Activated CD4-positive, alpha-beta memory T cell treated with anti-CD3 and anti-CD28 coated beads for 36 hours (primary cell): ENCODE data around the gene TRUB1. TPM values are rescaled to one million over a fixed set of nuclear protein-coding genes. Genes with fewer than 3 reads are reported as not detected.
A peak's percentile ranks its signal among the peaks of the same experiment; 100 is the strongest.

Experiments used
- CTCF ChIA-PET: fragments of 350-600 bp; sonication (Branson Sonifier 250); formaldehyde crosslinking; loops from one replicate; lab custom pipeline; 2021; ENCODE audit warnings: antibody characterized with exemption, inconsistent platforms; lab: Charles Lee
- POLR2A ChIA-PET: fragments of 350-600 bp; sonication (Branson Sonifier 250); formaldehyde crosslinking; loops from one replicate; lab custom pipeline; 2021; ENCODE audit warnings: antibody characterized with exemption; lab: Charles Lee
- DNase-seq: peaks from one replicate; pipeline ENCODE4 v3.0.0-alpha.2; 2020
- H3K27ac Mint-ChIP-seq: one replicate; pipeline ENCODE4 v1.8.0; 2021; ENCODE audit warnings: mixed read lengths
- H3K27me3 Mint-ChIP-seq: one replicate; pipeline ENCODE4 v1.8.0; 2021; ENCODE audit warnings: mixed read lengths
- H3K36me3 Mint-ChIP-seq: one replicate; pipeline ENCODE4 v1.8.0; 2021; ENCODE audit warnings: mixed read lengths
- H3K4me1 Mint-ChIP-seq: one replicate; pipeline ENCODE4 v1.8.0; 2021; ENCODE audit warnings: low read depth, mixed read lengths
- H3K4me3 Mint-ChIP-seq: one replicate; pipeline ENCODE4 v1.8.0; 2021; ENCODE audit warnings: mild to moderate bottlenecking, mixed read lengths
- H3K9me3 Mint-ChIP-seq: one replicate; pipeline ENCODE4 v1.8.0; 2021; ENCODE audit warnings: mixed read lengths
- intact Hi-C: fragments of 100-400 bp; cut with micrococcal nuclease; formaldehyde crosslinking; loops from one replicate; pipeline ENCODE4 v1.15.1; 2023
- total RNA-seq, 2 experiments: library from RNA; stranded (reverse); gene quantifications; one replicate each; pipeline ENCODE4 v1.2.3, GENCODE V29; 2021

Gene TRUB1
- total RNA-seq, 2 experiments from 2014 or later: 13.4 to 16.2 TPM

DNA sequence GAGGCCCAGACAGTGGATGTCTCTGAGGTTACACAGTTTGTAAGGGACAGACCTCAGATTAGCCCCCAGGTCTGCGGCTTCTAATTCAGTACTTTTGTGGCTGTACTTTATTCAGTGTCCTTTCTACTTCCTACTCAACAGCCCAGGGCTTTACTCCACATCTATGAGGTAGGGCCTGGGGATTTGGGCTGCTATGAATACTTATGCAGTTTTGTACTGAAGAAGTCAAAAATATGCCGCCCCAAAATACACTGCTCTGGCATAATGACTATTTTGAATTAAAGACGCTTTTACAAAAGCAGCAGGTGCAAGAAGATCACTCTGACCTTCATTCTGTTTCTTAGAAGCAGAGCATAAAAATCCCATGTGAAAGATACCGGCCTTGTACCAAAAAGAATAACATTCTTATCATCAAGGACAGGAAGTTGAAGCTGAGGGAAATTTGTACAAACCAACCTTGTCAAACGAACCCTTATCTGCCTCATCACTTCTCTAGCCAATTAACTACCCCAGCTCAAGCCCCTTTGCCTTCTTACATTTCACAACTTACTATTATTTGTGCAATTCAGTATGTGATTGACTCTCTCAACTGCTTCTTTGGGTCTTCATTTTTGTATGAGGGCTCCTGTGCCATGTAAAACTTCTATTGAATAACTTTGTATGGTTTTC is 26.1 kb upstream of the TRUB1 start:
- intact Hi-C loops: no loop called here
- H3K27ac Mint-ChIP-seq: no peak overlapping the region
- ChIA-PET POLR2A (no interaction called here), CTCF (no interaction called here)
- no peaks in the 10 kb centered on the region for H3K27me3 Mint-ChIP-seq
- no peaks in the 10 kb centered on the region for H3K9me3 Mint-ChIP-seq
- H3K4me1 Mint-ChIP-seq: peaks cover 11% of the 10 kb centered on the region
- H3K4me3 Mint-ChIP-seq: no peak overlapping the region
- no peak for DNase-seq
- no peaks in the 10 kb centered on the region for H3K36me3 Mint-ChIP-seq

DNA sequence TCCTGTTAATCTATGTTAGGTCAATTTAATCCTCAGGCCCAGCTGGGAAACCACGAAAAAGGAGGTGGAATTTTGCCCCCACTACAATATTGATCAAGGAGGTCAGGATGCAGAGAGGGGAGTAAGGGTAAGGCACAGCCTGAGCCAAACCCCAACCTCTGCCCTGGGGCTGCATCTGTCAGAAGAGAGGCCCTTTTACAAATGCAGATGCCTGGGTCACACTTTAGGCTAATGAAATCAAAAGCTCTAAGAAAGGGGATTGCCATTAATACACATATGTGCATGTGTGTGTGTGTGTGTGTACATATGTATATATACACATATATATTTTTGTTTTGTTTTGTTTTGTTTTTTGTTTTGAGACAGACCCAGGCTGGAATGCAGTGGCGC is 25.5 kb upstream of the TRUB1 start:
- intact Hi-C loops: no loop called here
- ChIA-PET POLR2A (no interaction called here), CTCF (no interaction called here)
- Mint-ChIP-seq H3K4me1 (peaks cover 11% of the 10 kb centered on the region), H3K27me3 (no peaks in the 10 kb centered on the region), H3K9me3 (no peaks in the 10 kb centered on the region), H3K4me3 (no peak overlapping the region), H3K36me3 (no peaks in the 10 kb centered on the region), H3K27ac (no peak overlapping the region)
- DNase-seq: no peak

DNA sequence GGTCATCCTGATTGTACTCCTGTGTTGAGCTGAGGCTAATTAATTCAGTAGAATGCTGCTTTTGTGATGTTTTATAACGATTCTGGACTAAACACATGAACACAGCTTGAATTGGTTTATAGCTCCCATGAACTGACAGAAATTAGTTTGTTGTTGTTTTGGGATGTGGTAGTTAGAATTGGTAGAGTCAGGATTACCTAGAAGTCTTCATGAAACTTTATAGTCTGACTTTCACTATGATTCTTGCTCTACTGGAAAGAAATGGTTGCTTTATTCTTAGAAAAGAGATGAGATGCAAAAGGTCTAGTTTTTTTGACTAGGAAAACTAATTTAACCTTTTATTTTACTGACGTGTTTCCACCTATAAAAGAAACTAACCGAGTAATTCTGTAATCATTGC is 23.4 kb upstream of the TRUB1 start:
- Mint-ChIP-seq H3K27me3 (peaks cover under 1% of the 10 kb centered on the region), H3K27ac (no peak overlapping the region), H3K4me1 (peaks cover 11% of the 10 kb centered on the region), H3K4me3 (no peak overlapping the region), H3K36me3 (no peaks in the 10 kb centered on the region), H3K9me3 (no peaks in the 10 kb centered on the region)
- CTCF ChIA-PET: interaction anchor here (1.6 to 2.0 kb wide), 3 partner anchors 23 to 93 kb away, joined by 4 to 10 read pairs (median 8); partner anchors contain the start of genes FHIP2A and TRUB1
- POLR2A ChIA-PET: interaction anchor here (0.9 to 1.5 kb wide), 2 partner anchors 30 to 92 kb away, joined by 4 to 5 read pairs; partner anchors contain the start of gene FHIP2A
- DNase-seq: no peak
- intact Hi-C loops: loop anchor here (1.0 kb wide), 2 partner anchors 12 to 24 kb away; partner anchors contain the start of gene TRUB1

DNA sequence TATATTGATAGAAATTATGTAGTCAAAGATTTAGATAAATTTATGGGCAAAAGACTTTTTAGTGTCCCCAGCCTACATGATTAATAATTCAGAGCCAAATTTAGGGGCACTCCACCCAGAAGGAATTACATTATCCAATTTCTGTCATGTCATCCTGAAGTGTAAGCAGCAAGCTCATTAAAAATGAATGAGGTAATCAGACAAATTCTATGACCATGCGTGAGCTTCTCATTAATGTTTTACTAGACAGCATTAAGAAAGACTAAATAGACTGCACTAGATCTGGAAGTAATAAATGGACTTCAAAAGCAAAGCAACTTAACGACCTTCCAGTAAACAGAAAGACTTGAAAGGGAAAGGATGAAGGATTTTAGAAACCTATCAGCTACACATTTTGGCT is 22.7 kb upstream of the TRUB1 start:
- H3K27me3 Mint-ChIP-seq: peaks cover 1% of the 10 kb centered on the region
- intact Hi-C loops: no loop called here
- no peak overlapping the region for H3K4me3 Mint-ChIP-seq
- ChIA-PET POLR2A (interaction anchor here (1.5 kb wide), 1 partner anchor 93 kb away, joined by 5 read pairs; the partner anchor contains the start of gene FHIP2A), CTCF (interaction anchor here (1.6 to 2.0 kb wide), 3 partner anchors 23 to 94 kb away, joined by 4 to 10 read pairs (median 8); partner anchors contain the start of genes FHIP2A and TRUB1)
- no peak overlapping the region for H3K27ac Mint-ChIP-seq
- H3K36me3 Mint-ChIP-seq: no peaks in the 10 kb centered on the region
- peaks cover 11% of the 10 kb centered on the region for H3K4me1 Mint-ChIP-seq
- H3K9me3 Mint-ChIP-seq: no peaks in the 10 kb centered on the region
- DNase-seq: no peak

DNA sequence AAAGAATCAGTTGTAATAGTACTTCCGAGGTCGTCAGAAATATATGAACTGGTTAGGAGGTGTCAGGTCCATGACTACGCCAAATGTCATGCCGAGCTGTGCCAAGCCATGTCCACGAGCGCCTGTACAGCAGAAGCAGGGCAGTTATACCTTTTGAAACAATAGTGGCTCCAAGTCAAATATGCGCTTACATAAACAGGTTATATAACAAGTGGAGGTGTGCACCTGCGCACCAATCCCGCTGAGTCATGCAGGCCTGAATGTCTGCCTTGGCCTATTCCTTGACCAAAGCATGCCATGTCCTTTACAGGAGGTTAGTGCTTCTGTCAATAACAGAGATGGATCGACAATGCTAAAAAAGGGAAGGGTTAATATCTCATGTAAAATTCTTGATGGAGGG is 21.3 kb upstream of the TRUB1 start:
- POLR2A ChIA-PET: no interaction called here
- CTCF ChIA-PET: interaction anchor here (1.2 kb wide), 1 partner anchor 37 kb away, joined by 3 read pairs; no protein-coding TSS in a partner anchor
- intact Hi-C loops: no loop called here
- Mint-ChIP-seq H3K4me1 (peaks cover 7% of the 10 kb centered on the region), H3K9me3 (no peaks in the 10 kb centered on the region), H3K27me3 (peaks cover 5% of the 10 kb centered on the region), H3K4me3 (no peak overlapping the region), H3K36me3 (no peaks in the 10 kb centered on the region), H3K27ac (no peak overlapping the region)
- no peak for DNase-seq

DNA sequence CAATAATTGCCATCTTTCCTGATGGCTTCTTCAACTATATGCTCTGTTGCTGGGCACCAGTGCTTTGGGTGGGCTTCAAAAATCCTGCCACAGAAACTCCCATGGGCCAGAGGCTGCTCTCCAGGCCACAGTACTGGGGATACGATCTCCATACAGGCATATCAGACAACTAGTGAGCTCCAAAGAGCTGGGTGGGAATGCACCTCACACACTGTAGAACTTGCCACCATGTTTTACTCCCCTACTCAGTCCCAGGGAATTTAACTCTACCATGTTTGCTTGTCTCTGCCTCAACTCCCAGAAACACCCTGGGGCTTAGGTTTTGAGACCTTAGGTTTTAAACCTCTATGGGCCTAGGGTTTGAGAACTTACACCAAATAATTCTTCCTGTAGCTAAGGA is 20.5 kb upstream of the TRUB1 start:
- Mint-ChIP-seq H3K9me3 (no peaks in the 10 kb centered on the region), H3K27me3 (peaks cover 6% of the 10 kb centered on the region), H3K4me1 (peaks cover 7% of the 10 kb centered on the region), H3K36me3 (no peaks in the 10 kb centered on the region), H3K27ac (no peak overlapping the region), H3K4me3 (no peak overlapping the region)
- intact Hi-C loops: no loop called here
- ChIA-PET POLR2A (no interaction called here), CTCF (no interaction called here)
- no peak for DNase-seq

DNA sequence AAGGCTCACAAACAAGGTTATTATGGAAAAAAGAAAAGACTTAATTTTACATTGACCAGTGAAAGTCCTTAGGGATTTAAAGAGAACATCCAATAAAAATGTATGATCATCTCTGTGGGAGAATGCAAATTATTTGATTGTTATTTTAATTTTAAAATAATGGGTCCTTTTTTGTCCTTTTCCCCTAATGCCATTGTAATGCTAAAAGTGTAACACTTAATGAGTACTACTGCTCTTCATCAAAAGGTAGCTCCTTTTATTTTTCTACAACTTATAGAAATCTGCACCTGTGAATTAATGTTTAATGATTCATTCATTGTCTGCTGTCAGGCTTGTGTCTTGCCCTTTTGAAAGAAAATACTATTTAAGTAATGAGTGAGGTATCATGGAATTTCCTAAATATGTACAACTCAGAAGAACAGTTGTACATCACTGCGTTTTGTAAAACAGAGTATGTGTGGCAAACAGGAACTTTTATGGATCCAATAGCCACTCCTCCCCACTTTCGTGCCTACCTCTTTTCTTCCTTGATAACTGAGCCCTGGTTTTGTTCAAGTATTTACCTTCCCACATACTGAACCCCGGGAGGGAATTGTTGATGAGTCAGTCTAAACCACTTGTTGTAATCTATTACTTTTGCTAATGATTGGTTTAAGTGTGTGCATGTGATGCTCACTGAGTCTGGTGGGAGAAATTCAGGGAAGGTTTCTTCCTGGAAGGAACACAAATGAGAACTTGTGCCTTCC is 19.9 kb upstream of the TRUB1 start:
- Mint-ChIP-seq H3K9me3 (no peaks in the 10 kb centered on the region), H3K27ac (no peak overlapping the region), H3K36me3 (no peaks in the 10 kb centered on the region), H3K4me3 (no peak overlapping the region), H3K4me1 (peaks cover 7% of the 10 kb centered on the region), H3K27me3 (peaks cover 6% of the 10 kb centered on the region)
- intact Hi-C loops: no loop called here
- DNase-seq: no peak
- ChIA-PET POLR2A (no interaction called here), CTCF (no interaction called here)

DNA sequence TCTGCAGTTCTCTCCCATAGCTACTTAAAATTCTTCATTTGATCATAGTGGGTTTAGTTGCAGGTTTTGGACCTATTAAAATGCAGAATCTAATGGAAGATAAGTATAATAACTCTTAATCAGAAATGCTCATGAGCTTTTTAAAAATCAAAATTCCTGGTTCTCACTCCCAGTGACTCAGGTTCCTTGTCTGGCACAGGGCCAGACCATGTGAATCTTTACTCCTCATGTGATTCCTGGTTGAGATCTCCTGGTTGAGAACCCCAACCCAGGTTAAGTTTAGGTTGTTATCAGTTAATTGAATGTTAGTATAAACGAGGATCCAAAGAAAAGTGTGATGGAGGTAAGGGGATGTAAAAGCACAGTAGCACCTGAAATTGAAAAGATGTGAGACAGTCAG is 17.5 kb upstream of the TRUB1 start:
- DNase-seq: no peak
- POLR2A ChIA-PET: no interaction called here
- CTCF ChIA-PET: interaction anchor here (0.6 kb wide), 1 partner anchor 253 kb away, joined by 3 read pairs; no protein-coding TSS in a partner anchor
- peaks cover 3% of the 10 kb centered on the region for H3K4me1 Mint-ChIP-seq
- H3K9me3 Mint-ChIP-seq: no peaks in the 10 kb centered on the region
- H3K4me3 Mint-ChIP-seq: no peak overlapping the region
- peaks cover 12% of the 10 kb centered on the region for H3K27me3 Mint-ChIP-seq
- intact Hi-C loops: no loop called here
- no peak overlapping the region for H3K27ac Mint-ChIP-seq
- H3K36me3 Mint-ChIP-seq: no peaks in the 10 kb centered on the region

DNA sequence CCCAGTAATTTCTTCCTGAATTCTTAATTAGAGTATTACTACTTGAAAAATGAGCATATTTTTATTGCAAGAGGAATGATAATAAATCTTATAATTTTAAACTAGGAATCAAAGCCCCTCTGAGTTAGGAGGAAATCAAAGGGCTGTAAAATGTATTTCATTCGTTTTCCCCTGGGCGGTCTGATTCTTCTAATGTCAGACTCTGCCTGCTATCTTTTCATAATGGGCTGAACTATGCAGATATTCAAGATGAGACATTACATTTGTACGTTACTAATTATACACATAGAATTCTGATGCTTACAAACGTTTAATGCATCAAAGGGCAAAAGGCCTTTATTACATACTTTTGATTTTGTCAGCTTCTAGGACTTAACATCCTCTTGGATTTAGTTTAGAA is 16.0 kb upstream of the TRUB1 start:
- Mint-ChIP-seq H3K9me3 (no peaks in the 10 kb centered on the region), H3K4me3 (no peak overlapping the region), H3K27ac (no peak overlapping the region), H3K4me1 (peaks cover 12% of the 10 kb centered on the region), H3K36me3 (no peaks in the 10 kb centered on the region), H3K27me3 (peaks cover 16% of the 10 kb centered on the region)
- POLR2A ChIA-PET: no interaction called here
- CTCF ChIA-PET: no interaction called here
- intact Hi-C loops: no loop called here
- DNase-seq: no peak

DNA sequence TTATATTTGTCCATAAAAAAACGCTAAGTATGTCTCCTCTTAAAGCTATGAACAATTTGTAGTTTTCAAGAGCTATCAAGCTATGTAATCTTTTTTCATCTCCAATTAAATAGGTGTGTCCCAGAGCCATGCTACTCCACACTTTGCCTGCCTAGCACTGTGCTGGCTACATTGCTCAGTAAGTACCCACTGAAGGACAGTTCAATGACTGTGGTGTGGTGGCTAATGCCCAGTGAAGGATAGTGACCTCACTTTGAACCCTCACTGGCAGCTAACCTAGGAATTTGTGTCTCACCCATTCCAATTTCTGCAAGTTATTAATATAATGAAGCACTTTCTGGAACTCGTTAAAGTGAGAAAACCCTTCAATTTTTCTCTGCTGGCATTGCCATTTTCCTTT is 14.4 kb upstream of the TRUB1 start:
- no peak overlapping the region for H3K4me3 Mint-ChIP-seq
- CTCF ChIA-PET: interaction anchor here (1.1 kb wide), 1 partner anchor 44 kb away, joined by 4 read pairs; no protein-coding TSS in a partner anchor
- H3K27ac Mint-ChIP-seq: no peak overlapping the region

DNA sequence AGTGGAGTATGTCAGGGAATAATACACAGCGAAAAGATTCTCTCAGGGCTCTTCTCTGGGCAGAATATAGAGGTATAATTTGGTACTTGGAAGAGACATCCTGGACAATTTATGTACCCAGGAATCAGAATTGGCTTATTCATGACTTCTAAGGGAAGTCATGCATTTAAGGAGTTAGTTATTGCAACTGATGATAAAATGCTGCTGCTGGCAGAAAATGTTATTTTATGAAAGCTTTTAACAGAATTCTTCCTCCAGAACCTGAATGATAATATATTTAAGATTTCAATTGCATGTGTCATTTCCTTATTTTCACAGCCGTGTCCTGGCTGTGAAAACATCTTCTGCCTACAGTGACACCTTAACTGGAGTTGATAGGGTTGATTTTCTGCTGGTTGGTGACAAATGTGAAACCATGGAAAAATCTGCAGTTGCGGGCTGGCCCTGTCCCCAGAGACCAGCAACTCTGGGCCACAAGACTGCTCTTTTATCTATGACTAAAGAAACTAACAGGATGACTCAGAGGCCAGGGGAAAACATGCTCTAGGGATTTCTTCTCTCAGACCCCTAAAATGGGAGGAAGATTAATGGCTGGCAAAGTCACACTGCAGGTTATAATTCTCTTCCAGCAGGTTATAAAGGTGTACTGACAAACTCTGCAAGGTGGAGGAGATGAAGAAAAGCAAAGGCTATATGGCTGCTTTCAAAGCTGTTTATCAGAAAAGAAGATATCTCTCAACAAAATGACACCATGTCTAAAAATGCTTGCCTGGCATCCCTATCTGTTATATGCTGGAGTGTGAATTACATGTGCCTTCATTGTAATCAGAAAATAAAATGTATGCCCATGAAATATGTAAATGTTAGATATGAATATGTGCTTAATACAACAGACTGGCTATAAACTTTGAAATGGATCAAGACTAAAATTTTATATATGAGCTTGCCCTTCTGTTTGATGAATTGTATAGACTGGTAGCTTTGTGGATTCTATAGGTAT is 12.1 kb upstream of the TRUB1 start:
- Mint-ChIP-seq H3K36me3 (no peaks in the 10 kb centered on the region), H3K27me3 (peaks cover 13% of the 10 kb centered on the region), H3K4me1 (peaks cover 12% of the 10 kb centered on the region), H3K27ac (no peak overlapping the region), H3K4me3 (no peak overlapping the region), H3K9me3 (no peaks in the 10 kb centered on the region)
- CTCF ChIA-PET: interaction anchor here (1.4 kb wide), 1 partner anchor 46 kb away, joined by 7 read pairs; no protein-coding TSS in a partner anchor
- intact Hi-C loops: loop anchor here (1.0 kb wide), 2 partner anchors 12 kb away; partner anchors contain the start of gene TRUB1
- POLR2A ChIA-PET: no interaction called here
- peak; percentile 64 for DNase-seq

More for the DNA sequence above, 14.4 kb upstream of the TRUB1 start:
- Mint-ChIP-seq H3K9me3 (no peaks in the 10 kb centered on the region), H3K27me3 (peaks cover 16% of the 10 kb centered on the region), H3K36me3 (no peaks in the 10 kb centered on the region), H3K4me1 (peaks cover 12% of the 10 kb centered on the region)
- POLR2A ChIA-PET: no interaction called here
- intact Hi-C loops: no loop called here
- DNase-seq: no peak
